SKM-1 (cell line): ENCODE data around the gene FLT1.

Source experiments
- DNase-seq: peaks from one replicate; lab custom pipeline; 2025; ENCODE audit not compliant: unreplicated experiment; lab: John Stamatoyannopoulos, UW

Gene FLT1

DNA sequence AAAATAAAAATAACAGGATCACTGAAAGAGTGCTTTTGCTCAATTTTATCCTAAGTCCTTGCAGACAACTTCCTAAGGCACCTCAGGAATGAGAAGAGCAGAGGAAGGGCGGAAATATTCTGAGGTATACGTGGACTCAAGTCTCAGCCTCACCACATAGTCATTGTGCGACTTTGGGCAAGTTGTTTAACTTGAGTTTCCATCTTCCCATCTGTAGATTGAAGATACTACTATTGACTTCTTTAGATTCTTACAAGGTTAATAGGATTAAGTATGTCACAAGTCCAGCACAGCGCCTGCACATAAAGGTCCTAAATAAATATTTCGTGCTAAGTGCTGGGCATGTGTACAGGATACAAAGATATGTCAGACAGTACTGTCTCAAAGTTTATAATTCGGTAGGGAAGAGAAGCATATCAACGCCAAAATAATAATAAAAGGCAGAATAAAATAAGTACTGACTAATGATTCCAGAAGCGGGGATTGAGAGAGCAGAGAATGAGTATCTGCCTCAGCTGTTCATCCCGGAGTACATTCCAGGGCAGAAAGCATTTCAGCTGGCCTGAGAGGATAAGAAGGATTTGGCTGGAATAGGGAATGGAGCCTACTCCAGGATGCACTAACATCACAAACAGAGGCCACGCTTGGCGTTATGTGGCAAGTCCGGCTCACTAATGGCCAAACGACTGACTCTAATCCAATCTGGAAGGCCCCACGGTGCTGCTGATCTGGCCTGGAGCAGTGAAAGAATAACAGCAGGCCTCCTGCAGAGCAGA, 139.7 kb downstream of the FLT1 start:
- DNase-seq = no peak

DNA sequence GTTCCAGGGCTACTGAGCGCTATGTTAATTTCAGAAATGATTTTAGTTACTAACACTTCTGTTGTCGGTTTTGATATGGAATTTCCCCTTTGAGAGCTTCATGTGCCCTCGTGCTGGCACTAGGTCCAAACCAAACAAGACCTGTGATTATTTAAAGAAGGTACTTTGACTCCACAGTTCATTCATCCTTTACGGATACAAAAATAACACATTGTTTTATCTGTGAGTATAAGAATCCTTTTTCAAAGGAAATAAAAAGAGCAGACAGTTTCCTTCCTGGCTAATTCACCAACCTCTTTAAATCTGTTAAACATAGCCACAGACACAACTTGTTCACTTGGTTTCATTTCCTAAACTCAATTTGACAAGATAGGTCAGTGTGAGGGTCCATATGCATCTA, 141.2 kb downstream of the FLT1 start:
- no peak for DNase-seq

DNA sequence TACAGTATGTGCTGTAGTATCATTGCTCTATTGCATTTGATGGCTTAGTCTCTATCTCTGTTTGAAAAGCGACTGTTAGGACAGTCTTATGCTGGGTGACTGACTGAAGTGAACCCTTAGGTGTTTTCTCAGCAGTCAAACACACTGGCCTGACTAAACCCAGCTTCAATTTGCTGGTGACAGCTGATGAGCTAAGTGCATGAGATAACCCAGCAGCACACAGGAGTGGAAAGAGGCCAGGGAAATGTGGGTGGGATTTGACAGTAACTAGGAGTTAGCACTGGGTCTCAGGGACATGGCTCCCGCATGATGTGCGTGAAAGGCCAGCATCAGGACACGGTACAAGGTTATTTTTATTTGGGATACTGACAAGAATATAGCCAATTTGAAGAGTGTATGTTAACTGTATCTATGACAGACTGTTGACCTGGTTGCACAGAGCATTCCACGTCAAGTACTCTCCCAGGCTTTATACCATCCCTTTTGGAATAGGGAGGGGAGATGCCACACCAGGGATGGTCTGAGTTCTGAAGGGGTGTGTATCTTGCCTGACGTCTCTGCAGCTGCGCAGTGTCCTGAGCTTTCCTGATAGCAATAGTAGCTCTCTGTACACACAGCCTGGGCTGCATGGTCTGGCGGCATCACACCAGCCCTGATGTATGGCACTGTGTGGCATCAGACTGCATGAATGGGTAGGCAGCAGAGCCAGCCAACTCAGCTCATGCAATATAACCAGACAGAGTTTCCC, 144.8 kb downstream of the FLT1 start:
- no peak for DNase-seq

DNA sequence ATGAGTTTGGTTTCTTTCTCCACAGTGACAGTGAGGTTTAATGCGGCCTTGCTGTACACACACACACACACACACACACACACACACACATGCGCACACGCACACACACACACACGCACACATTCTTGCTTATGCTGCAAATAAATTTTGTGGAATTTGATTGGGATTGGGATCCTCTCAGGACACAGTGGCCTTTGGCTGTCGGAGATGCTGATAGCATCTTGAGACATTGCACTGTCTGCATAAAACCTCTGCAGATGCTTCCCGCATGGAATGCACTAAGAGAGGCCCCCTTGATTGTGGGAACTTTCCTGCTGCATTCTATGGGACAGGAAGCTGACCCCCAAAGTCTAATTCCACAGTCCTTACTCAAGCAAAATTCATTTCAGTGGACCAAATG, 145.6 kb downstream of the FLT1 start:
- DNase-seq = no peak

DNA sequence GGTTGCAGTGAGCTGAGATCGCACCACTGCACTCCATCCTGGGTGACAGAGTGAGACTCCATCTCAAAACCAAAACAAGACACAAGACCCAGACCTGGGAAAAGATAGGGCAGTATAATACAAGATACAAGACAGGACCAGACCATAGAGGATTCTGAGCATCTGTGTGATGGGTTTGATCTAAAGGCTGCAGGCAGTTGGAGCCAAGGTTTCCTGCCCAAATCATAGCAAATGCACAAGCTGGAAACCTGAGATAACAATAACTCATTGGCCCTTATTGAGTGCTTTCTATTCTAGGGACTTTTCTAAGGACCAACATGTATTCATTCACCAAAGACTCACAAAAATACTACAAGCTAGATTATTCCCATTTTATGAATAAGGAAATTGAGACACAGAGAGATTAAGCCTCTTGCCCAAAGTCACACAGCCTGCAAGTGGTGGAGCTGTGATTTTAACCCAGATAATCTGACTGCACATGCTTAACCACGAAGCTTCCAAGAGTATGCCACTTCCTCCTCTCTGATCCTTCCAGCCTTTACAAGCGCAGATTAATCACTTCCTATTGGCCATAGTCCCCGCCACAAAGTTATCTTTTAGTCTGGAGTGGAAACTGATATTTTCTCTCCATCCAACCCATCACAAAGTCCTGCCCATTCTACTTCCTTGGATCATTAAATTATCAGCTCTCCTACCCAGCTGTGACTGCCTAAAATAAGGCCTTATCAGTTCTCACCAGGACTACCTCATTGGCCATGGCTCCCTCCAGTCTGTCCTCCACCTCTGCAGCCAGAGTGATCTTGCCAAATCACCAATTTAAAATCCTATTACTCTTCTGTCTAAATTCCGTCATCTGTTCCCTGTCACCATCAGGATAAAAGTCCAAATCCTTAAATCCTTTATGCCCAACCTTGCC, 147.2 kb downstream of the FLT1 start:
- DNase-seq = no peak

DNA sequence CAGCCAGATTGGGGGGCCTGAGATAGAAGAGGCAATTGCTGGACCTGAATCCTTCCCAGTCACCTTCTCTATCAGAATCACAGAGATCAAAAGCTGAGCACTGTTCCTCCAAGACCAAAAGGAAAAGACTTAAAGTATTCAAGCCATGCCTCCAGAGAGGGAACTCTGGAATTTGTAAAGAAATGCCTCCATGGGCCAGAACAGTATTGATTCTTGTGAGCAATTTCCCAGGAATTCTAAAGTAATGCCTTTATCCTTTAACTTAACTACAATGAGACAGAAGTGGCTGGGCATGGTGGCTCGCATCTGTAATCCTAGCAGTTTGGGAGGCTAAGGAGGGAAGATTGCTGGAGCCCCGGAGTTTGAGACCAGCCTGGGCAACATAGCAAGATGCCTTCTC, 148.8 kb downstream of the FLT1 start:
- DNase-seq = no peak

DNA sequence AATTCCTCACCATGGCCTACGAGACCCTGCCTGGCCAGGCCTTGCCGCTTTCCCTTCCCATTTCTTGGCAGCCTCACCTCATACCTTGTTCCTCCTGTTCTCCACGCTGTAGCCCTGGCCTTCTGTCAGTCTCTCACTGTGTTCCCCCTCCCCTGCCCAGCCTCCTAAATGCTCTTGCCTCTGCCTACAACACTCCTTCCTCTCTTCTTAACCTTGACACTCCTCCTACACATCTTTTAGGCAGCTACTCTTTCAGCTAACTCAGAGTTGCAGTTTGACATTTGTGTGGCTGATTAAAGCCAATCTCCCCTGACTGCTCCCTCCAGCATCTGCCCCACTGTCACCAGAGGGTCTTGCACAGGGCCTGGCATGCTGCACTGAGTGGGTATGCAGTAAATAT, 150.8 kb downstream of the FLT1 start:
- DNase-seq = no peak

DNA sequence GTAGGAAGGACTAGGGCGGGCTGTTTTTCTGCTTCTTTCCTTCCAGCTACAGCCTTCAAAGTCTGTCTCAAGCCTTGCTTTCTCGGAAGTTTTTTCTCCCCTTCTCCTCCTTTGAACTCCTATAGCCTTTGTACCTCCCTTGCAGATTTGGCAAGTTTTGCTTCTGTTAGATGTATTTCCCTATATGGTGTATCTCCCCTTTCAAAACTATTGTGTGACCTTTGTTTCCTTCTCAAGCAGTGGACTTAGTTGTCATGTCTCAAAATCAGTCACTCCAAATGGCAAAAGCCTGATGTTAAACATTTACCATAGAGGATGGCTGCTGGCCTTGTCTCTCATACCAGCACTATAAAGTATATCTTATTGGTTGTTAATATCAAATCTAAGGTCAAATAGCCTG, 152.7 kb downstream of the FLT1 start:
- DNase-seq = no peak

DNA sequence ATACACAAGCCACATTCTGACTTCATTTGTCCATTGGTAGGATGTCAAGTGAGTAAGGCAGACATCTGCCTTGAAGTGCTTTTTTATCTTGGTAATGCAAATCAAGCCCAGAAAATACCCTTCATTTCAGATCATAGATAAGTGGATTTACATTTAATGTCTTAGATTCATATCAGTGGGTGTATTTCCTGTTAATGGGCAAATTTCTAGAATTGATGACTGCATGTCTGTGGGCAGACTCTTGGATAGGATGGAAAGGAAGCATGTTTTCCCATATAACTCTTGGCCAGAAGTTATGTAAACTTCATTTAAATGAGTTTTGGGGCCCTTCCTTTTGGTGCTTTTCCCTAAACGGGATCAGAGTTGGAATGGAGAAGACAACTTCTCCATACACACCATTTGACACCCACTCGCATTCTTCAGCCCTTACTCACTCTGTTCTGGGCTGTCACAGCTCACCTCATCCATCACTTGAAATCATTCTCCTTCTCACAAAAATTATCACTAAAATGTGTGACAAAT, 154.6 kb downstream of the FLT1 start:
- no peak for DNase-seq

DNA sequence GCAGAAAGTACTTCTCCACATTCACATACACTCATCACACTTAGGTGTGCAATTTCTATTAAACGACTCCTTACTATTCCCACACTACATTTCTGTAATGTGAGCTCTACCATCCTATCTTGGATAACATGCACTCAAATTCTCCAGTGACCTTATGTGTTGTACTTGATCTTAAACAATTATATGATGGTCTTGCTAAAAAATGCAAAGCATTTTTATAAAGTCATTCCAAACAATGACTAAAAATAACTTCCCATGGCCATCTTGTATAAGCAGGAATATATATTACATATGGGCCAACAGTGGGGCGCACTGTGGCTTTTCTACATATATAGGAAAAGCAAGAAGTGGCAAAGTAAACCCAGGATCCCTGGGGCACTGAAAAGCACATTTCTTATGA, 155.5 kb downstream of the FLT1 start:
- no peak for DNase-seq

DNA sequence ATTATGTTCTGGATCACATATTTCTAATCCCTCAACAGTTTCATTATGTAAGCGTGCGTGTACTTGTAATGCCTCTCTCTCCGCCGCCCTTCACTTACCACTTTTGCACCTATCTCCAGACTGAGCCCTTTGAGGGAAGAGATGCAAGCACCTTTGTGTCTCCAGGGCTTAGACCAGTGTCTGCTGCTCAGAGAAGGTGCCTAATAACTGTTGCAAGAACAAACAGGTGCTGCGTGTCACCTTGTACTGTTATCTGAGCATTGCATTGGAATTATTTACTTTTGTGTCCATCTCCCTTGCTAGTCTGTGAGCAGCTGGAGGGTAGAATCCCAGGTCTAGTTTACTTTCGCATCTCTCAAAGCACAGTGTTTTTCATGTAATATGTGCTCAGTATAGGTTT, 156.2 kb downstream of the FLT1 start:
- DNase-seq = no peak

DNA sequence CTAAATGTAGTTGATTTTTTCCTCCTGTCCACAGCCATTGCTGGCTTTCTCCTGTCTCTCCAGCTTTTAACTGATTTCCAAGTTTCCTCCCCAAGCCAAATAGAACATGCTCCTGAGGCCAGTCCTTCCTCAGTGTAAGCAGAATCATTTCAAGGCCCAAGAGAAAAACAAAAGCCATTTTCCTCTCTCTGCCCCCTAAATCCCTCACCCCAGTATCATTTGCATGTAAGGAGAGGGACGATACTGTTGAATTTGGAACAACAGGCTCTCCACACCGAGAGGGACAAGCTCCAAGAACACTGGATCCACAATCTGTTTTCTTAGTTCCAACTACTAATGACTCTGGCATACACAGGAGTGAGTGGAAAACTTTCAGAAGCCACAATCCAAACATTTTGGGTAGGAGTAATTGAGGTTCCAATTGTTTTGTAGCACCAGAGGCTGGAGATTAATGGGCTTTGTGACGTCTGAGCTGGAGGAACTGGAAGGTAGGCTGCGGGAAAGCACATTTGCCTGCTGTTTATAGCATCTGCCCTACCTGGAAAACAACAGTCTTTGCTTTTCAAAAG, 156.8 kb downstream of the FLT1 start:
- DNase-seq = no peak

DNA sequence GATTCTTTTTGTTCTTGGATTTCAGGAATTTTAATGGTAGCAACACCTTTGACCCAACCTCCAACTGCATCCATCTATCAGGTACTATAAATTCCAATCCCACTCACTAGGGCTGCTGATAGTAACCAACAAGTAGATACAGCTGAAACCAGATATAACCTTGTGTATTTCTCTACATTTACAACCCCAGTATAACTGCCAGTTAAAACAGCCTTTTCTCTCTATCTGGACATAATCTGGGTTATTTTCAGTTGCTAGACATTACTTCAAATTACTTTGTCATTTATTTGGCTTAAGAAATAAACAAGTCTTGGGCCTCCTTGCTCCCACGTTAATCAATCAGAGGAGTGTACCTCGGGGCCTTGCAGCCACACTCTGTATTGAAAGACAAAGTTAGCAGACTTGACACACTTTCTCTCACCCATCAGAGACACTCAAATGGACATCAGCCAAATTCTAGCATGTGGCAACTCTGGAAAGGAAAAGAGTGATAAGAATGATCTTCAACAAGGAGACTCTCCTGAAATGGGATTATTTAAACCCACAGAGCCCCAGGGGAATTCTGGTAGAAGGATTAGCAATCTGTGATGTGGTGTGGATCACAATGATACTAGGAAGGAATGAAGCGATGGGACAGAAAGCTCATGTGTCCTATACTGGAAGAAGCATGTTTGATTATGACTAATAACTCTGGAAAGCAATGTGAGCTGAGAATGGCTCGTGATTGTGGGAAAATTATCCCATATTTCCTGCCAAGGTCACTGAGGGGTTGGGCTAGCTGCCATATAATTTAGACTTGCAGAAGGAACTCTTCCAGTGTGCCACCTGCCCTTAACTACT, 157.5 kb downstream of the FLT1 start:
- DNase-seq = no peak

DNA sequence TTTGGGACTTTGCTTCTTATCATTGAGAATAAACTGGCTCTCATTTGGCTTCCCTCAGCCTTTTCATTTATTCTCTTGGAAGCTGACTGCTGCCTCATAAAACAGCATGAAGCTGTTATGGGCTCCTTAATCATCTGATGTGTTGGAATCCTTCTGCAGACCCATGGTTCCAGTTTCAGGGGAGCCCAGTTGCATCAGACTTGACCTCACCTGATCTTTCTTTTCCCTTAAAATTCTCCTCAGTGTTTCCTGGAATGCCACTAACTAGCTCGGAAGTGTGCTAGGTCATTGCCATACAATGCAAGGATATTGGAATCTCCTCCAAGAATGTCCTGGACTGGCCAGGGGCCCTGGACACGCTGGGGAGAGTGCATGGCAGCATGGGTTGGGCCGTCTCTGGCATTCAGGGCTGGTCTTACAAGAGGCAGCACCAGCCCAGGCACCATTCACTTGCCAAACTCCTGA, 158.7 kb downstream of the FLT1 start:
- DNase-seq = no peak

DNA sequence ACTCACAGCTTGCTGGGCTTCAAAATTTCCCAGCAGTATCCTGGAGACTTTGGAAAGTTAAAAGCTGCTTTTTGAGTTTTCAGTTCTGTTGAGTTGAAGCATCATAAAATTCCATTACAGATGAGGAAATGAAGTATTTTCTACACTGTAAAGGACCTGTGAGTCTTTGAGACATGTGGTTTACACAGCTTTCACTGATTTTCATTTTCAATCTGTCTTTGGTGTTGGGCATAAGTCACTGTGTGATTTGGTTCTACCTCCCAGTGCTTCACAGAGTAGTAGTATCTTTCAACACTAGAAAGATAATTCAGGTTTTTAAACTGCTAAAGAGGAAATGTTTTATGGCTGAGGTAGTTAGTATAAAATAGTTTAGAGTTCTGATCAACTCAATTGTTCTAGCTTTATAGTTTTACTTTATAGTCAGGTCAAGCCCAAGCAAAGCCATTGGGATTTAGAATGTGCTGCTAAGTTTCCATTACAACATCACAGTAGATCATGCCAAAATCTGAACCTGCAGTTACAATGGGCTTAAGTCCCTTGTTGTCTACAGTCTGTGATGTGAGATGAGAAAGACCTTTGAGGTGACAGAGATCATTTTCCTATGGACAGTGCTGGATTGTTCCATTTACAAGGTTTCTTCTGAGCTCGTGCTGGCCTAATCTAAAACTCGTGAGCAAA, 161.6 kb downstream of the FLT1 start:
- DNase-seq = no peak

DNA sequence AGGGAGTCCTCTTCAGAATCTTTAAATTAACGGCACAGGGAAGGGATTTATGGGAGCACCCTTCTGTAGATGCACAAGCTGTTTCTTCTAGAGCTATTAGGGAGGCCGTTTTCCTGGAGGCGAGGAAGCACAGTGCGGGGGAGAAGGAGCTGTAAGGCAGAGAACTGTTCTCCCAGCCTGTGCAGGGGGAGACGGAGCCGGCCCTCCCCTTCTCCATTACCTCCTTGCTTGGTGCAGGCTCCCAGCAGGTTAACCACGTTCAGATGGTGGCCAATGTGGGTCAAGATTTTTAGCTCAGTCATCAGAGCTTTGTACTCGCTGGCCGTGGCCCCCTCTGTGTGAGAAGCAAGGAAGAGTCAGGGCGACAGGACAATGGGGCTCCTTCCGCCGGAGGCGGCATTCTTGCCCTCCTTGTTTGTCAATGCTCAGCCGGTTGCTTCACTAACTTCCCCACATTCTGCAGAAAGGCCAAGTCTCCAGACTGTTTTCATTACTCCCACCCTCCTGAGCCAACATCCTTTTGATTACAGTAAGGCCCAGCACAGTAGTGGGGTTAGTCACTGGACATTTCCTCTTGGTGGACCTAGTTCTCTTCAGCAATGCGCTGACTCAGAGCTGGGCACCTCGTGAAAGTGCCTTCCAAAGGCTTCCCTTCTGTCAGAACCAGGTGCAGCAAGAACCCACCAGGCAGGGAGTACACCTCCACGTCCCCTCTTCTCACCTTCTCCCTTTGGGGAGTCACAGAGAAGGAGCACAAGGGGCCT, 165.4 kb downstream of the FLT1 start:
- no peak for DNase-seq

DNA sequence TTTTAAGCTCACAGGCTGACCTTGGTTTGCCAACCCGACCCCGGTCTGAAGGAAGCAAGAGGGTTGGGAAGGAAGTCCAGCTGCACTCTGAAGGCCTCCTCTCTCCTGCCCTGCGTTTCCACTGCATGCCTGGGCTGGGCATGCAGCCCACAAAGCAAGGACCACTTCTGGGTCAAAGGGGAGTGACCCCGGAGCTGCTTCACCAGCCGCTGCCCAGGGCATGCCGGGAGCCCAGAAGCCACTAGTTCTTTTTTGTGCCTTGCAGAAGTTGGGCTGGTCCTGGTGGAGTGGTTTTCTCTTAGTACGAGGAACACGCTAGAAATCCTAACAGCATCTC, 166.7 kb downstream of the FLT1 start:
- DNase-seq = no peak

DNA sequence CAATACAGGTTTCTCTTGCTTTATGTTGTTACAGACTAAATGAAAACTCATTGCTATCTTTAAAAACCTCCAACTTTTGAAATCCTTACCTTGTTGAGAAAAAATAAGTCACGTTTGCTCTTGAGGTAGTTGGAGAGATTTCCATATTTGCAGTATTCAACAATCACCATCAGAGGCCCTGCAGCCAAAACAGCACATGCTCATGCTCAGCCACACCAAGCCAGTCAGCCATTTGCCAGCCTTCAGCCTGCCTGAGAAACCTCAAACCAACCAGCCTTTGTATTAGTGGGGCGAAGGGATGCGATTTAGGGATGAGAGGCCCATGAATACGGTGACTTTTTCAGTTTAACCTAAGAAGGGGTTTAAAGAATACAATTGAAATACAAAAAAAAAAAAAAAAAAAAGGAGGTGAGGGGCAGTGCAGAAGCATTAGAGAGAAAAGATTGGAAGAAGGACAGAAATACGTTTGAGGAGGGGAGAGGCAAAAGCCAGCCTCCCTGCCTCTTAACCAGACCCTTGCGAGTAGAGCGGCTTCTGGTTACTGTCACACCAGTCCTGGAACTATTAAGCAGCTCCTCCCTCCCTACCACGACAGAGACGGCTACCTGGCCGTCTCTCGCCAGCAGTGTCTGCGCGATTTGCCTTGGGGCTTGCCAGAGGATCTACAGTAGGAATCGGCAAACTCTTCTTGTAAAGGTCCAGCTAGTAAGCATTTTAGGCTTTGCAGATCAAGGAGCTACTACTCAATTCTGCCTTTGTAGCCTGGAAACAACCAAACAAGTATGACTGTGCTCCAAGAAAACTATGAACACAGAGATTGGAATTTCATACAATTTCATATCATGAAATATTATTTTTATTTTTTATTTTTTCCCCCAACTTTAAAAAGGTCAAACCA, 167.3 kb downstream of the FLT1 start:
- no peak for DNase-seq
